Lower leg skin (tissue), 3 donors: ENCODE measurements around the gene SNRPD2.

ENCODE experiments used
- POLR2A ChIP-seq, 2 donors: fragments of 450-650 bp; IDR thresholded peaks; one replicate each; pipeline ENCODE4 v1.6.1; 2016 to 2017; ENCODE audit warnings: antibody characterized with exemption in 2 of 2, mild to moderate bottlenecking in 1 of 2, moderate library complexity in 1 of 2
- TF ChIP-seq, protein P1 (sequence below), 3 donors: fragments of 450-650 bp; IDR thresholded peaks; one replicate each; pipeline ENCODE4 v1.5.1; 2016; ENCODE audit warnings: antibody characterized with exemption in 3 of 3, mild to moderate bottlenecking in 3 of 3, moderate library complexity in 2 of 3

DNA sequence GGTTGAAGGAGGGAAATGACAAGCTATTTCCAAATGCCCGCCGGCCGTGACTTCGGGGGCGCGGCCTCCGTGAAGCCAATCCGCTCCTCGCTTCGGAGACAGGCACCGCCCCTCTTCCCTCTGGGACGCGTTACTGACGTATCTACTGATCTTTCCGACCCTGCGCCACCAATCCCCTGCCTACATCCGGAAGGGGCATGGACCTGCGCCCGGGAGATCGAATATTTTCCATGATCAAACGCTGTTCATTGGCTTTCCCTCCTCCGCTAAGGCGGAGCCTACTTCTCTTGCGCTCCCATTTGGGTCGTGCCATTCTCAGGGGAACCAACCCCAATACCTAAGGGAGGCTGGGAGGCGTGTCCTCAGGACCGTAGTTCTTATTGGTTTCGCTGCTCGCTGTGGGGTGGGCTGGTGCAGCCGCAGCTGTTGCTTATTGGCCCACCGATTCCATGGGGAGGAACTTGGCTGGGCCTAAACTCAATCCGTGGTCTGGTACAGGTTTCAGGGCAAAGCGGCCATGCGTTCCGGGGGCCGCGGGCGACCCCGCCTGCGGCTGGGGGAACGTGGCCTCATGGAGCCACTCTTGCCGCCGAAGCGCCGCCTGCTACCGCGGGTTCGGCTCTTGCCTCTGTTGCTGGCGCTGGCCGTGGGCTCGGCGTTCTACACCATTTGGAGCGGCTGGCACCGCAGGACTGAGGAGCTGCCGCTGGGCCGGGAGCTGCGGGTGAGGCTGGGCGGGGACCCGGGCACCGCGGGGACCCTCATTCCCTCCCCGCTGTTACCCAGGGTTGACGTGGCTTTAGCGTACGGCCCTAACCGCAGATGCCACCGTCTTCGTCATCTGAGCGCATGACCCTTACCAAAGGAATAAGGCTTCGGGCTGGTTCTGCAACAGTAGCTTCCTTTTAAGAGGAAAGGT is 693 bp upstream of the SNRPD2 start, which contains the start of gene QPCTL:
- TF ChIP-seq, protein P1, sequence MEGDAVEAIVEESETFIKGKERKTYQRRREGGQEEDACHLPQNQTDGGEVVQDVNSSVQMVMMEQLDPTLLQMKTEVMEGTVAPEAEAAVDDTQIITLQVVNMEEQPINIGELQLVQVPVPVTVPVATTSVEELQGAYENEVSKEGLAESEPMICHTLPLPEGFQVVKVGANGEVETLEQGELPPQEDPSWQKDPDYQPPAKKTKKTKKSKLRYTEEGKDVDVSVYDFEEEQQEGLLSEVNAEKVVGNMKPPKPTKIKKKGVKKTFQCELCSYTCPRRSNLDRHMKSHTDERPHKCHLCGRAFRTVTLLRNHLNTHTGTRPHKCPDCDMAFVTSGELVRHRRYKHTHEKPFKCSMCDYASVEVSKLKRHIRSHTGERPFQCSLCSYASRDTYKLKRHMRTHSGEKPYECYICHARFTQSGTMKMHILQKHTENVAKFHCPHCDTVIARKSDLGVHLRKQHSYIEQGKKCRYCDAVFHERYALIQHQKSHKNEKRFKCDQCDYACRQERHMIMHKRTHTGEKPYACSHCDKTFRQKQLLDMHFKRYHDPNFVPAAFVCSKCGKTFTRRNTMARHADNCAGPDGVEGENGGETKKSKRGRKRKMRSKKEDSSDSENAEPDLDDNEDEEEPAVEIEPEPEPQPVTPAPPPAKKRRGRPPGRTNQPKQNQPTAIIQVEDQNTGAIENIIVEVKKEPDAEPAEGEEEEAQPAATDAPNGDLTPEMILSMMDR (IDR thresholded peaks at IDR 0.05) = no peak
- no peak for TF ChIP-seq POLR2A (IDR thresholded peaks at IDR 0.05)
